ENCODE results near the gene SCN3A. TPM values are rescaled to one million over a fixed set of nuclear protein-coding genes. Genes with fewer than 3 reads are reported as not detected.

The SCN3A gene
- total and polyA plus RNA-seq, 10 of the 15 experiments (the other 5 are each of a cell fraction or from before 2014, with no cell fraction given), result 0.04 to 0.34 (median 0.06) TPM; not detected in 3

DNA sequence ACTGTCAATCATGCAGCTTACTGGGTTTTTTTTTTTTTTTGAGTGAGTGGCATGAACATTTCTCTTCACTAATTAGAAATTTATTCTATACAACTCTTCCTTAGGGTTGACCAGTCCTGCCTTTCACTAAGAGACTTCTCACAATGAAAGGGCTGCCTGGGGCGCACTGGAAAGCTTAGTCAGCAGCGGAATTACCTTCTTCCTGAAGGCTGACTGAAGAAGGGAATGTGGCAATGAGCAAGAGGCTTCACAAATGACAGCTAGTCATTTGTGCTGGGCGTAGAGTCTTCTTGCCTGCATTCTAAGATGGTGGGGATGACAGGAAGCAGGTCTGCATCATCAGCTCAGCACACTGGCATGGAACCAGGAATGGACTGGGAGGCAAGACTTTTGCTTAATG lies 15.6 kb upstream of the SCN3A start (continued):
- TF ChIP-seq ZZZ3 (IDR thresholded peaks at IDR 0.05; ENCODE audit: control insufficient read depth, insufficient read length, low read depth) (no peak), POLR2AphosphoS5 (IDR thresholded peaks at IDR 0.05; ENCODE audit: low read length) (no peak)
- TF ChIP-seq, protein P1, sequence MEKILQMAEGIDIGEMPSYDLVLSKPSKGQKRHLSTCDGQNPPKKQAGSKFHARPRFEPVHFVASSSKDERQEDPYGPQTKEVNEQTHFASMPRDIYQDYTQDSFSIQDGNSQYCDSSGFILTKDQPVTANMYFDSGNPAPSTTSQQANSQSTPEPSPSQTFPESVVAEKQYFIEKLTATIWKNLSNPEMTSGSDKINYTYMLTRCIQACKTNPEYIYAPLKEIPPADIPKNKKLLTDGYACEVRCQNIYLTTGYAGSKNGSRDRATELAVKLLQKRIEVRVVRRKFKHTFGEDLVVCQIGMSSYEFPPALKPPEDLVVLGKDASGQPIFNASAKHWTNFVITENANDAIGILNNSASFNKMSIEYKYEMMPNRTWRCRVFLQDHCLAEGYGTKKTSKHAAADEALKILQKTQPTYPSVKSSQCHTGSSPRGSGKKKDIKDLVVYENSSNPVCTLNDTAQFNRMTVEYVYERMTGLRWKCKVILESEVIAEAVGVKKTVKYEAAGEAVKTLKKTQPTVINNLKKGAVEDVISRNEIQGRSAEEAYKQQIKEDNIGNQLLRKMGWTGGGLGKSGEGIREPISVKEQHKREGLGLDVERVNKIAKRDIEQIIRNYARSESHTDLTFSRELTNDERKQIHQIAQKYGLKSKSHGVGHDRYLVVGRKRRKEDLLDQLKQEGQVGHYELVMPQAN (conservative IDR thresholded peaks at IDR 0.05), result no peak

DNA sequence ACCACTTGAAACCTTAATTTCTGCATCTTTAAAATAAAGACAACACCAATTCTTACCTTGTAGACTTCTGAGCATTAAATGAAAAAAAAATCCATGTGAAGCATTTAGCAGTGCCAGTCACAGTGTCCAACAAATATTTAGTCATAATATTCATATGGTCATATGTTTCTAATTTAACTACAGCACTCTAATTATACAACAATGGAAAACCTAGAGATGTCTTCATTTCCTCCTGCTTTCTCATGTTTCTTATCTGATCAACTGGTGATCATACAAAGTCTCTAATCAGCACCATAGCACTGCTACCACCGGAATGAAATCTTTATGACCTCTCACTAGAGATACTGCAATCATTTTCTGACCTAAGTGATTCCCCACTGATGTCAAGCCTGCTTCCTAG lies 10.2 kb upstream of the SCN3A start:
- DNase-seq (ENCODE audit: low read depth, low spot score) (no peak), FAIRE-seq (no peak), ATAC-seq (no peak)
- in situ Hi-C loops (cut with MboI), result no loop called here
- Histone ChIP-seq H3K4me3 (no peak overlapping the region), H3K27ac (ENCODE audit: control insufficient read depth, insufficient read depth) (no peak overlapping the region), H3K4me2 (ENCODE audit: control insufficient read depth, insufficient read depth) (no peak overlapping the region), H3K36me3 (ENCODE audit: control insufficient read depth in 2 of 2, insufficient read depth in 2 of 2, low read length in 1 of 2) (no peaks in the 10 kb centered on the region), H4K20me1 (ENCODE audit: control insufficient read depth, insufficient read depth) (no peaks in the 10 kb centered on the region), H3K79me2 (ENCODE audit: control insufficient read depth, insufficient read depth, low read length) (no peaks in the 10 kb centered on the region), H3K9ac (ENCODE audit: control insufficient read depth, insufficient read depth, low read length) (no peak overlapping the region), H3K27me3 (replicated peaks in 1 of 2; ENCODE audit: control insufficient read depth in 2 of 2, insufficient read depth in 2 of 2, low read length in 1 of 2) (no peaks in the 10 kb centered on the region), H2AFZ (ENCODE audit: control insufficient read depth, low read depth, low read length) (no peak overlapping the region), H3K9me3 (replicated peaks; ENCODE audit: control insufficient read depth, insufficient read depth, low read length) (no peaks in the 10 kb centered on the region), H3K4me1 (ENCODE audit: control insufficient read depth, insufficient read depth, low read length) (no peaks in the 10 kb centered on the region)
- intact Hi-C loops (cut with micrococcal nuclease; ENCODE audit: unreplicated experiment), result no loop called here
- RAD21 ChIA-PET (ENCODE audit: unreplicated experiment), result no interaction called here
- BruUV-seq (replicated peaks), result no TSS peak
- SMC1A ChIA-PET (ENCODE audit: uncharacterized antibody, unreplicated experiment), result no interaction called here
- CTCF ChIA-PET, result interaction anchor here (2.0 kb wide), 1 partner anchor 11 kb away, joined by 10 read pairs; the partner anchor contains the start of gene SCN3A
- POLR2A ChIA-PET, result no interaction called here
- WGBS (ENCODE audit: insufficient coverage, insufficient replicate concordance, low lambda C conversion rate, missing lambda C conversion rate), result 0% methylated on average over 1 of the region's 1 CpG
- TF ChIP-seq HCFC1 (IDR thresholded peaks at IDR 0.05; ENCODE audit: low read length) (no peak), MEF2B (IDR thresholded peaks at IDR 0.05; ENCODE audit: partially characterized antibody, poor library complexity, severe bottlenecking) (no peak), ESRRA (IDR thresholded peaks at IDR 0.05; ENCODE audit: low read length) (no peak), POU2F2 (IDR thresholded peaks at IDR 0.05; ENCODE audit: borderline replicate concordance, low read depth, low read length) (no peak), PBX3 (IDR thresholded peaks at IDR 0.05; ENCODE audit: insufficient replicate concordance, low read depth, low read length) (no peak), EGR1 (IDR thresholded peaks at IDR 0.05; ENCODE audit: borderline replicate concordance in 1 of 2, low read depth in 2 of 2, low read length in 2 of 2) (no peak), NFYA (IDR thresholded peaks at IDR 0.05; ENCODE audit: borderline replicate concordance, low read depth, low read length) (no peak), BCLAF1 (IDR thresholded peaks at IDR 0.05) (no peak), NRF1 (conservative IDR thresholded peaks at IDR 0.05; ENCODE audit: low read depth, low read length) (no peak), ASH2L (IDR thresholded peaks at IDR 0.05; ENCODE audit: borderline replicate concordance, low read depth) (no peak), LARP7 (IDR thresholded peaks at IDR 0.05) (no peak), ZNF622 (IDR thresholded peaks at IDR 0.05) (no peak), POLR2AphosphoS5 (IDR thresholded peaks at IDR 0.05; ENCODE audit: low read length) (no peak), NFYB (IDR thresholded peaks at IDR 0.05; ENCODE audit: insufficient read depth, low read depth, low read length) (no peak), IRF4 (IDR thresholded peaks at IDR 0.05; ENCODE audit: low read depth, low read length) (no peak), FOS (IDR thresholded peaks at IDR 0.05; ENCODE audit: borderline replicate concordance, extremely low read depth, insufficient read length) (no peak), HDGF (IDR thresholded peaks at IDR 0.05) (no peak)
